Fibroblast of peridontal ligament (primary cell): ENCODE measurements around the gene PARVG.
"Not testable (repeated sequence)": the region's sequence is repeated elsewhere in the genome, so short reads cannot be mapped to it uniquely, and the experiment has no call there.

Experiments used
- DNase-seq: peaks from one replicate; pipeline ENCODE4 v3.0.0-alpha.2; 2010; ENCODE audit errors: extremely low read depth

Gene PARVG

DNA sequence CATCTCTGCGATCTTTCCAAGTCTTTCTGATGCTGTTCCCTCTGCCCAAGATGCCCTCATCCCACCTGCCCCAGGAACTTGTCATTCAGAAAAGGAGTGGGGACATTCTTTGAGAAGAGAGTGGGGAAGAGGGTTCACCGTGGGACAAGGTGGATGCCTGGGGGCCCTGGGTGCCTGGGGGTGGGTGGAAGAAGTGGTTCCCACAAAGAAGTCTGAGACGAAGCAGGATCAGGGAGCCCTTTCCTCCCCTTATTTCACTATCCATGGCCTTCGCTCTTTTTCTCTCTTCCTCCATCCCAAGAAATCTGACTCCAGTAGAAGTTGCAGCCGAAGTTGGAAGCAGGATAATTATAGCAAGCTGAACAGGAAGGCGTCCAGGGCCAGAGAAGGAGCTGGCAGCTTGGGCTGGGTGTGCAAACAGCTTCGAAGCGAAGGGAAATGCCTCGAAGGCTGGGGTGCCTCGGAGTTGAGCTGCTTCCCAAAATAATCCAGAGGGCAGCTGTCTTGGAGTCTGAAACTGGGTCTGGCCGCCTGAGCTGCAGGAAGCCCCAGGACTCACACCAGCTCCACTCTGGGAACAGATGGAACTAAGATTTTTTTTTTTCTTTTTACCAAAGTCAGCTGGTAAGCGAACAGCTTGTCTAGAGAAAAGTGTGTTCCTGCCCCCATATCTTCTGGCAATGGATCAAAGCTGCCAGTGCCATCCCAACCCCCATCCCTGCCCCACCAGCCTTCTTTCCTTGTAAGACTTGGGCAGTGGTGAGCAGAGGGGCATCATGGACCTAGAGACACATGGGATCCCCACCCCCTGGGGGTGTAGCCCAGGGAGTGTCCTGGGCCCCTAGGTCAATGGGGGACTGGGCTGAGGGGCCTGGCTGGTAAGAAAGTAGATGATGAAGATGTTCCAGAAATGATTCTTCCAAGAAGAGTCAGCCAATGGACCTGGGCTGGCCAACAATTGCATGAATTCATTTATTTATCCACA, 31.5 kb downstream of the PARVG start:
- peak; percentile 82 for DNase-seq

DNA sequence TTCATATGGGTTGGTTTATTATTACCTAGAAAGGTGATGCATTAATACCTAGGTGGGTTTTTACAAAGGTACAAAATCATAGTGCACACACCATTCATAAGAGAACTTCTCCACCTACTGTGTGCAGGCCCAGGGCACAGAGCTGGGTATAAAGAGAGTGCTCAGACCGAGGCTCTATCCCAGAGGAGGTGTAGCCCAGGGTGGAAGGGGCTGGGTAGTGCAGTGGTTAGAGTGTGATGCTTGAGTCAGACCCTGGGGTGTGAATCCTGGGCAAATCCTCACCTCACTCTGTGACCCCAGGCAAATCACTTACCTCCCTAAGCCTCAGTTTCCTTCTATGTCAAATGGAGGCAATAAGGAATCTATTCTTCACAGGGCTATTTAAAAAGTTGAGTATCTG, 32.2 kb downstream of the PARVG start:
- no peak for DNase-seq

- no peak for DNase-seq
These were observed 32.8 kb downstream of the PARVG start for GRCh38 chr22:44213489-44214043.

- no peak for DNase-seq
These were observed 33.5 kb downstream of the PARVG start for GRCh38 chr22:44214187-44214586.

GRCh38 chr22:44214764-44215163, 34.0 kb downstream of the PARVG start:
- DNase-seq, result no peak

GRCh38 chr22:44215287-44215686, 34.6 kb downstream of the PARVG start:
- no peak for DNase-seq

- DNase-seq, result no peak
These were observed 36.6 kb downstream of the PARVG start for GRCh38 chr22:44217346-44217745.

DNA sequence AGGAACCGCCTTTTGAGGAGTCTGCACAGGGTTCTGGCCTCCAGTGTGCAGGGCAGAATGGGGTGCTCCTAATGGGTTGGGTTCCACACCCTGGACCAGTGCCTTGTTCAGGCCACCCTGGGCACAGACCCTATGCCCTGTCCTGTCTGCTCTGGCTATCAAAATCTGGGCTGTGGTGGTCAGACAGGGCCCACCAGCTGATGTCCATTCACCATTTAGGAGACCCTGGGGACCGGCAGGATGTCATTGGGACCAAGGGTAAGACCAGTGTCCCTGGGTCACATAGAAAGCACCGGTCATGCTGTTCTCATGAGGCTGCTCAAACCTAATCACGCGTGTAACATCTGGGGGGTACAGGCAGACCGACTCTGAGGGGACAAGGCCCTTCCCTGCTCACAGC, 37.3 kb downstream of the PARVG start:
- DNase-seq, result no peak

- no peak for DNase-seq
These were observed 38.6 kb downstream of the PARVG start for GRCh38 chr22:44219101-44219870.

DNA sequence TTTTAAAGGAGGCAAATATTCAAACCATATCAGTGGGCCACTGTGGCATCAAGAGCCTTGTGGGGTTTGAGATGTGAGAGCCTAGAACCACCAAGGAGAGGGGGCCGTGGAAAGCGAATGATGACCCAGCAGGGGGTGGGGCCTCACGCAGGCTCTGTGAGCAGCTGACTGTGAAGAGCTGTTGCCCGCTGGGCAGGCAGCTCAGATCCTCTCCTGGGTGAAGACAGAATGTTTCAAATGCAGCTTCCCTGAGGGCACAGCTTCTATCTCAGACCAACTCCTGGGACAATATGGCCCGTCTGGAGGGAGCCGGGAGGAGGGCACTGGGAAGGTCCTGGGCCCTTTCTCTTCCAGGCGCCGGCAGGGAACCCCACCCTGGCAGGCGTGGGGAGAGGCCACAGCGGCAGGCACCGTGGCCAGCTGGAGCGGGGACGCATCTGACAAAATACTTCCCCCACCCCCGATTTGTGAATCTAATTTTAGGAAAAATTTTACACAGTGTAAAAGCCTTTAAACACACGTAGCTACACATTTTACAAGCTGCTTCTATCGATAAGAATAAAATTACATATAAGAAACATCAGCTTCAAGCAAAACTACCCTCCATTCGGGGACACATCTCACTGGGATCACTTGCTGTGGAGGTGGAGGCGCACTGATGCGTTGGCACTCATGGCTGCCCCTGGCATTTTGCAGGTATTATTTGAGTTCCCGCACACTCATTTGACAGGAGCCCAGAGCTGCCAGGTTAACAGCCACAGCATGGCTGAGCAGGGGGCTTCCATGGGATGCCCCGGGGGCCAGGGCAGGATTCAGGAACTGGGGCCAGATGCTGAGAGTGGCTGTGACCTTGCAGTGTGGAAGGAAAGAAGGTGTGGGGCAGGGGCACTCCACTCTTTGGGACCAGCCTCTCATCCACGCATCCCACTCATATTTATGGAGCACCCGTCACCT, 40.3 kb downstream of the PARVG start:
- no peak for DNase-seq

GRCh38 chr22:44221710-44222475, 41.2 kb downstream of the PARVG start:
- no peak for DNase-seq

DNA sequence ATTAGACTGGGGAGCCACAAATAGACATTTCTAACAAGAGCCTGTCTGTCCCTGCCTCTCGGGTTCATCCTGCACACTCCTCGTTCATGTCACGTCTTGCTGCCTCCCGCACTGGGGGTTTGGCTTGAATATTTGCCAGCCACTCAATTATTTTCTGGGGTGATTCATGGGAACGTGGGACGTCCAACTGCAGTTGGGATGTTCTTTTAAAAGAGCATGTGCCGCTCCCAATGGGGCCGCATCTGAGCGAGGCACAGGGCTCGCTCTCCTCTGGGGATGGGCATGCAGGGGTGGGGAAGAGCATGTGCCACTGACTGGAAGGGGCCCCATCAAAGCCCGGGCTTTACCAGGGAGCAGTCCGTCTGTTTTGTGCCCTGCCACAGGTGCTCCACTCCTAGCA, 43.4 kb downstream of the PARVG start:
- DNase-seq, result no peak

DNA sequence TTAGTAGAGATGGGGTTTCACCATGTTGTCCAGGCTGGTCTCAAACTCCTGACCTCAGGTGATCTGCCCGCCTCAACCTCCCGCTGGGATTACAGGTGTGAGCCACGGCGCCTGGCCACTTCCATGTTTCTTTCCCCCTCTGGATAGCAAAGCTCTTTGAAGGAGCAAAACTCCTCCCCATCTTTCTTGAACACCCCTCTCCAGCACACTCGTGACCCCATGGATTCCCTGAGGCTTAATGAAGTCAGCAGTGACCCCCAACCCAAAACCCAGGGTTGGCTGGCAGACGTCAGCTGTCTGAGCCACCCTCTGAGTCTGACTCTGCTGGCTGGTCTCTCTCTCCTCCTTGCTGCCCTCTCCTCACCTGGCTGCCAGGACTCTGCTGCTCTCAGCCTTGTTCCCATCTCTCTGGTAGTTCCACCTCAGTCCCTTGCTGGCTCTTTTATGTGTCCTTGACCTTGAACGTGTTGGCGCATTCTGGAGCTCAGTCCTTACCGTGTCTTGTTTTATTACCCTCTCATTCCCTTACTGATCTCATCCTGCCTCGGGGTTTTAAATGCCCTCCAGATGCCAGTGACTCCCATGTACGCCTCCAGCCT, 44.5 kb downstream of the PARVG start:
- DNase-seq, result no peak

DNA sequence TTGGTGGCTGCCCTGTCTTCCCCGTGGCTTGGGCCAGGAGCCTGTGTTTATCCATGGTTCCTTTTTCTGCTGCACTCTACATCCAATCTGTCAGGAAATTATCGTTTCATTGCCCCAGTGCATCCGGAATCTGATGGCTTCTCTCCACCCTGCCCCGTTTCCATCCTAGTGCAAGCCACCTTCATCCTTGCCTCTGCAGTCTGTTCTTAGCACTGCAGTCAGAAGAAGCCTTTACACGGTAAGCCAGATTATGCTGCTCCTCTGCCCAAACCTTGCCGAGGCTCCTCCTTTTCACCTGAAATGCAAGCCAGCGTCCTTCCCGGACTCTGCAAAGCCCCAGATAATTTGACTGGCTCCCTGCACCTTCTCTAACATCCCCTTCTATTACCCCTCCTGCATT, 45.1 kb downstream of the PARVG start:
- DNase-seq, result no peak

DNA sequence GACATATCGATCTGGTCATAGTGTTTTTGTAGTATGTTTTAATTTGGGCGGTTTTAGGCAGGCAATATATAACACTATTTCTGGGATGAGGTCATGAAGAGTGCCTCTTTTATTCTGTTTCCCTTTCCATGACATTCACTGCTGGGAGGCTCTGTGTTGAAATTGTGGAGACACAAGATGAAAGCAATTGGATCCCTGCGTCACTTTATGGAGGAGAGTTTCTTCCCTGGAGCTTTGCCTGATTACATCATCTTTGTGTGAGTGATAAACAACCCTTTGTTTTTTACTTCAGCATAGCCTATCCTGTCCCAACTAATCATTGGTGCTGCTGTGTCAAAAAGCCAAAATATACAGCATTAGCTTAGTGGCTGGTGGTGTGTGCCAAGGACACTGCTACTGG, 48.6 kb downstream of the PARVG start:
- DNase-seq, result no peak

GRCh38 chr22:44229809-44230208, 49.1 kb downstream of the PARVG start:
- DNase-seq, result no peak

DNA sequence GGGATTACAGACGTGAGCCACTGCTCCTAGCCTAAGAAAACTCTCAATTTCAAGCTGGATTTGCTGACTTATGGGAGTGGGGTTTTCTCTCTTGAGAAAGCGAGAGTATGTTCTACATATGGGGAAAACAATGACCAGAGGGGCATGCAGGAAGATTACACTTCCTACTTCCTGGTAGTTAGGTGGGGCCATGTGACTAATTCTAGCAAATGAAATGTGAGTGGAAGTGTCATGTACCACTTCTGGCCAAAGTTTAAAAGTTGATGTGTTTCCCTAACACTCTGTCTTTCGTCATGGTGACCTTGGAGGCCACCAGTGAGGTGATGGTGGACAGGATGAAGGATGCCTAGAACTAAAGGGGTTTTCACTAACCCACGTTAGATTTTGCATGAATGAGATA, 50.5 kb downstream of the PARVG start:
- DNase-seq, result no peak

DNA sequence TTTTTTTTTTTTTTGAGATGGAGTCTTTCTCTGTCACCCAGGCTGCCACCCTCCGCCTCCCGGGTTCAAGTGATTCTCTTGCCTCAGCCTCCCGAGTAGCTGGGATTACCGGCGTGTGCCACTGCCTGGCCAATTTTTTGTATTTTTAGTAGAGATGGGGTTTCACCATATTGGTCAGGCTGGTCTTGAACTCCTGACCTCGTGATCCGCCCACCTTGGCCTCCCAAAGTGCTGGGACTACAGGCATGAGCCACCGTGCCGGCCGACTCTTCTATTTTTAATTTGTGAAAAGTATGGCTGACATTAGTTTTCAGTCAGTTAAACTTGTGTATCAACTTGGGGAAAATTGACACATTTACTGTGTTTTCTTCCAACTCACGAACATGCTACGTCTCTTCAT, 53.6 kb downstream of the PARVG start:
- DNase-seq, result not testable (repeated sequence)

GRCh38 chr22:44237290-44237689, 56.6 kb downstream of the PARVG start:
- DNase-seq, result no peak

DNA sequence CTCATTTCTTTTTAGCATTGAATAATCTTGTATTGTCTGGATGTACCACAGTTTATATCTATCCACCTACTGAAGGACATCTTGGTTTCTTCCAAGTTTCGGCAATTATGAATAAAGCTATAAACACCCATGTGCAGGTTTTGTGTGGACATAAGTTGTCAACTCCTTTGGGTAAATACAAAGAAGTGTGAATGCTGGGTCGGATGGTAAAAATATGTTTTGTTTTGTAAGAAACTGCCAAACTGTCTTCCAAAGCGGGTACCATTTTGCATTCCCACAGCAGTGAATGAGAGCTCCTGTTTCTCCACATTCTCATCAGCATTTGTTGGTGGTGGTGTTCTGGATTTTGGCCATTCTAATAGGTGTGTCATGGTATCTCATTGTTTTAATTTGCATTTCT, 60.4 kb downstream of the PARVG start:
- DNase-seq, result not testable (repeated sequence)
